WERI-Rb-1 (cell line): ENCODE measurements around the gene GPR146.

Source experiments
- DNase-seq: peaks from one replicate; pipeline ENCODE4 v3.0.0-alpha.2; 2020
- H3K27ac ChIP-seq: fragments of 250-450 bp; sonication (Bioruptor Pico); 2 replicates; pipeline ENCODE4 v1.5.1; 2020; ENCODE audit warnings: mild to moderate bottlenecking, moderate library complexity
- H3K27me3 ChIP-seq: fragments of 250-450 bp; sonication (Bioruptor Pico); 2 replicates; pipeline ENCODE4 v1.5.1; 2021; ENCODE audit warnings: mild to moderate bottlenecking, low read depth, moderate library complexity; ENCODE audit not compliant: insufficient read depth, severe bottlenecking
- H3K36me3 ChIP-seq: fragments of 250-450 bp; sonication (Bioruptor Pico); 2 replicates; pipeline ENCODE4 v1.5.1; 2020; ENCODE audit warnings: mild to moderate bottlenecking, moderate library complexity
- H3K4me3 ChIP-seq: 2 replicates; pipeline ENCODE4 v1.5.1; 2011; ENCODE audit warnings: low read depth, mild to moderate bottlenecking, control low read depth, low read length
- H3K9me3 ChIP-seq: fragments of 250-450 bp; sonication (Bioruptor Pico); 2 replicates; pipeline ENCODE4 v1.5.1; 2021; ENCODE audit warnings: mild to moderate bottlenecking, moderate library complexity; ENCODE audit not compliant: severe bottlenecking
- CTCF ChIP-seq: IDR thresholded peaks from 2 replicates; pipeline ENCODE4 v1.5.1; 2011; ENCODE audit warnings: low read depth, mild to moderate bottlenecking, control low read depth, inconsistent platforms, low read length

GPR146 gene

GRCh38 chr7:1044189-1045068, at the start of gene GPR146:
Gene GPR146, plus strand, starts transcription at chr7:1044546. Its CDS starts 12,970 bp downstream, at chr7:1057516.
- DNase-seq: peak; percentile 94

GRCh38 chr7:994592-995308, 49.6 kb upstream of the GPR146 start:
- no peaks in the 10 kb centered on the region for H3K9me3 ChIP-seq
- no peak for TF ChIP-seq CTCF
- no peak for DNase-seq
- no peaks in the 10 kb centered on the region for H3K27me3 ChIP-seq
- peaks cover 17% of the 10 kb centered on the region for H3K36me3 ChIP-seq
- H3K27ac ChIP-seq: no peak overlapping the region
- no peak overlapping the region for H3K4me3 ChIP-seq

More at GRCh38 chr7:1044189-1045068, at the start of gene GPR146:
- no peaks in the 10 kb centered on the region for H3K36me3 ChIP-seq
- peak; percentile 86 for TF ChIP-seq CTCF
- H3K9me3 ChIP-seq: no peaks in the 10 kb centered on the region
- H3K4me3 ChIP-seq: peak within 1 kb of the TSS; percentile 53
- no peaks in the 10 kb centered on the region for H3K27me3 ChIP-seq
- H3K27ac ChIP-seq: peak within 1 kb of the TSS; percentile 61

GRCh38 chr7:995571-995970, 48.8 kb upstream of the GPR146 start:
- H3K4me3 ChIP-seq: no peak overlapping the region
- no peak for DNase-seq
- no peaks in the 10 kb centered on the region for H3K9me3 ChIP-seq
- peaks cover 17% of the 10 kb centered on the region for H3K36me3 ChIP-seq
- no peaks in the 10 kb centered on the region for H3K27me3 ChIP-seq
- no peak overlapping the region for H3K27ac ChIP-seq
- TF ChIP-seq CTCF: no peak

- no peak for TF ChIP-seq CTCF
- Histone ChIP-seq H3K27ac (no peak overlapping the region), H3K4me3 (no peak overlapping the region), H3K36me3 (peaks cover 17% of the 10 kb centered on the region), H3K27me3 (no peaks in the 10 kb centered on the region), H3K9me3 (no peaks in the 10 kb centered on the region)
- no peak for DNase-seq
Measured at GRCh38 chr7:996079-996872, 48.1 kb upstream of the GPR146 start.

- DNase-seq: peak; percentile 85
- no peak overlapping the region for H3K4me3 ChIP-seq
- H3K36me3 ChIP-seq: peaks cover 17% of the 10 kb centered on the region
- TF ChIP-seq CTCF: no peak
- H3K9me3 ChIP-seq: no peaks in the 10 kb centered on the region
- H3K27me3 ChIP-seq: no peaks in the 10 kb centered on the region
- peak overlapping the region; percentile 26; the same call in 1 of the 2 replicates for H3K27ac ChIP-seq
Measured at GRCh38 chr7:997404-998395, 46.6 kb upstream of the GPR146 start.
